Activated CD4-positive, alpha-beta memory T cell treated with anti-CD3 and anti-CD28 coated beads, Interleukin-2, amount 10 ng/mL, durations not matched to agents 7 days and 5 days (primary cell): Measurements from ENCODE around the gene SLC9A5. TPM values are rescaled to one million over a fixed set of nuclear protein-coding genes. Genes with fewer than 3 reads are reported as not detected.

ENCODE experiments used
- CTCF ChIA-PET: fragments of 350-600 bp; sonication (Branson Sonifier 250); formaldehyde crosslinking; loops from one replicate; lab custom pipeline; 2021; ENCODE audit warnings: antibody characterized with exemption, inconsistent platforms; lab: Charles Lee
- POLR2A ChIA-PET: fragments of 350-600 bp; sonication (Branson Sonifier 250); formaldehyde crosslinking; loops from one replicate; lab custom pipeline; 2021; ENCODE audit warnings: antibody characterized with exemption; lab: Charles Lee
- DNase-seq: peaks from one replicate; pipeline ENCODE4 v3.0.0-alpha.2; 2020
- H3K27ac Mint-ChIP-seq: one replicate; pipeline ENCODE4 v1.8.0; 2021; ENCODE audit warnings: mild to moderate bottlenecking, mixed read lengths
- H3K27me3 Mint-ChIP-seq: one replicate; pipeline ENCODE4 v1.8.0; 2021; ENCODE audit warnings: mixed read lengths
- H3K36me3 Mint-ChIP-seq: one replicate; pipeline ENCODE4 v1.8.0; 2021; ENCODE audit warnings: low read depth, mixed read lengths
- H3K4me1 Mint-ChIP-seq: one replicate; pipeline ENCODE4 v1.8.0; 2021; ENCODE audit warnings: mixed read lengths
- H3K4me3 Mint-ChIP-seq: one replicate; pipeline ENCODE4 v1.8.0; 2021; ENCODE audit warnings: mild to moderate bottlenecking, mixed read lengths
- H3K9me3 Mint-ChIP-seq: one replicate; pipeline ENCODE4 v1.8.0; 2021; ENCODE audit warnings: mixed read lengths
- total RNA-seq, 2 experiments: library from RNA; stranded (reverse); gene quantifications; one replicate each; pipeline ENCODE4 v1.2.3, GENCODE V29; 2021

The SLC9A5 gene
- total RNA-seq, 2 experiments from 2014 or later = 2.2 to 2.8 TPM

GRCh38 chr16:67269766-67270165, 21.0 kb downstream of the SLC9A5 start:
- Mint-ChIP-seq H3K9me3 (no peaks in the 10 kb centered on the region), H3K4me3 (no peak overlapping the region), H3K4me1 (no peaks in the 10 kb centered on the region), H3K36me3 (no peaks in the 10 kb centered on the region), H3K27me3 (no peaks in the 10 kb centered on the region), H3K27ac (no peak overlapping the region)
- POLR2A ChIA-PET = no interaction called here
- DNase-seq = no peak
- CTCF ChIA-PET = interaction anchor here (0.9 kb wide), 1 partner anchor 9 kb away, joined by 4 read pairs; no protein-coding TSS in a partner anchor

GRCh38 chr16:67270931-67271338, 22.2 kb downstream of the SLC9A5 start:
- Mint-ChIP-seq H3K27me3 (no peaks in the 10 kb centered on the region), H3K9me3 (no peaks in the 10 kb centered on the region), H3K4me1 (peaks cover 3% of the 10 kb centered on the region), H3K27ac (no peak overlapping the region), H3K4me3 (no peak overlapping the region), H3K36me3 (no peaks in the 10 kb centered on the region)
- ChIA-PET POLR2A (interaction anchor here (1.4 kb wide), 1 partner anchor 19 kb away, joined by 3 read pairs; no protein-coding TSS in a partner anchor), CTCF (interaction anchor here (0.6 kb wide), 1 partner anchor 10 kb away, joined by 3 read pairs; no protein-coding TSS in a partner anchor)
- no peak for DNase-seq

GRCh38 chr16:67271446-67271845, 22.7 kb downstream of the SLC9A5 start:
- ChIA-PET POLR2A (interaction anchor here (1.4 kb wide), 1 partner anchor 19 kb away, joined by 3 read pairs; no protein-coding TSS in a partner anchor), CTCF (interaction anchor here (0.6 kb wide), 1 partner anchor 11 kb away, joined by 3 read pairs; no protein-coding TSS in a partner anchor)
- no peak for DNase-seq
- Mint-ChIP-seq H3K27me3 (no peaks in the 10 kb centered on the region), H3K27ac (no peak overlapping the region), H3K9me3 (no peaks in the 10 kb centered on the region), H3K4me3 (no peak overlapping the region), H3K4me1 (peaks cover 5% of the 10 kb centered on the region), H3K36me3 (peaks cover 4% of the 10 kb centered on the region)

- CTCF ChIA-PET = no interaction called here
- H3K9me3 Mint-ChIP-seq = no peaks in the 10 kb centered on the region
- H3K4me1 Mint-ChIP-seq = peaks cover 24% of the 10 kb centered on the region
- DNase-seq = no peak
- H3K27me3 Mint-ChIP-seq = no peaks in the 10 kb centered on the region
- no peak overlapping the region for H3K4me3 Mint-ChIP-seq
- POLR2A ChIA-PET = no interaction called here
- no peak overlapping the region for H3K27ac Mint-ChIP-seq
- H3K36me3 Mint-ChIP-seq = peaks cover 12% of the 10 kb centered on the region
These were observed 26.5 kb downstream of the SLC9A5 start for GRCh38 chr16:67275321-67275720.

- ChIA-PET CTCF (interaction anchor here (1.1 to 2.7 kb wide), 4 partner anchors 8 to 122 kb away, joined by 3 to 15 read pairs (median 6); no protein-coding TSS in a partner anchor), POLR2A (interaction anchor here (0.6 to 2.3 kb wide), 3 partner anchors 9 to 54 kb away, joined by 3 to 6 read pairs (median 3); no protein-coding TSS in a partner anchor)
- DNase-seq = no peak
- Mint-ChIP-seq H3K9me3 (no peaks in the 10 kb centered on the region), H3K27ac (peak overlapping the region; percentile 38), H3K4me1 (peaks cover 24% of the 10 kb centered on the region), H3K36me3 (peaks cover 12% of the 10 kb centered on the region), H3K27me3 (no peaks in the 10 kb centered on the region), H3K4me3 (peak overlapping the region; percentile 59)
These were observed 28.7 kb downstream of the SLC9A5 start for GRCh38 chr16:67277294-67277998.

GRCh38 chr16:67277999-67278772, 29.4 kb downstream of the SLC9A5 start:
- ChIA-PET CTCF (interaction anchor here (0.7 to 2.7 kb wide), 12 partner anchors 8 to 121 kb away, joined by 3 to 15 read pairs (median 4); partner anchors contain the start of genes FHOD1, SLC9A5 and TMEM208), POLR2A (interaction anchor here (0.6 to 2.3 kb wide), 6 partner anchors 8 to 178 kb away, joined by 3 to 9 read pairs (median 5); partner anchors contain the start of genes FHOD1 and SLC9A5)
- Mint-ChIP-seq H3K4me1 (peaks cover 24% of the 10 kb centered on the region), H3K27me3 (no peaks in the 10 kb centered on the region), H3K4me3 (peak overlapping the region; percentile 82), H3K27ac (peak overlapping the region; percentile 69), H3K36me3 (peaks cover 12% of the 10 kb centered on the region), H3K9me3 (no peaks in the 10 kb centered on the region)
- no peak for DNase-seq

- peak overlapping the region; percentile 69 for H3K27ac Mint-ChIP-seq
- CTCF ChIA-PET = interaction anchor here (1.0 to 2.7 kb wide), 11 partner anchors 9 to 121 kb away, joined by 3 to 15 read pairs (median 4); partner anchors contain the start of genes FHOD1, SLC9A5 and TMEM208
- no peaks in the 10 kb centered on the region for H3K9me3 Mint-ChIP-seq
- H3K36me3 Mint-ChIP-seq = peaks cover 12% of the 10 kb centered on the region
- peak; percentile 62 for DNase-seq
- POLR2A ChIA-PET = interaction anchor here (0.8 to 2.3 kb wide), 4 partner anchors 8 to 31 kb away, joined by 4 to 9 read pairs (median 7); partner anchors contain the start of genes FHOD1 and SLC9A5
- no peaks in the 10 kb centered on the region for H3K27me3 Mint-ChIP-seq
- H3K4me1 Mint-ChIP-seq = peaks cover 24% of the 10 kb centered on the region
- peak overlapping the region; percentile 82 for H3K4me3 Mint-ChIP-seq
These were observed 30.1 kb downstream of the SLC9A5 start for GRCh38 chr16:67278773-67279295.

GRCh38 chr16:67279296-67280089, 30.7 kb downstream of the SLC9A5 start, which contains the start of gene PLEKHG4:
Gene PLEKHG4, plus strand, starts transcription at chr16:67279532. Its CDS starts 513 bp downstream, at chr16:67280045.
- peaks cover 24% of the 10 kb centered on the region for H3K4me1 Mint-ChIP-seq
- DNase-seq = peak; percentile 87
- POLR2A ChIA-PET = interaction anchor here (1.3 to 2.3 kb wide), 6 partner anchors 7 to 35 kb away, joined by 4 to 9 read pairs (median 5); partner anchors contain the start of genes FHOD1 and SLC9A5
- H3K27me3 Mint-ChIP-seq = no peaks in the 10 kb centered on the region
- peaks cover 12% of the 10 kb centered on the region for H3K36me3 Mint-ChIP-seq
- H3K4me3 Mint-ChIP-seq = peak within 1 kb of the TSS; percentile 82
- CTCF ChIA-PET = interaction anchor here (0.7 to 2.7 kb wide), 9 partner anchors 14 to 120 kb away, joined by 3 to 15 read pairs (median 5); partner anchors contain the start of genes FHOD1, KCTD19, LRRC36 and SLC9A5
- H3K27ac Mint-ChIP-seq = peak within 1 kb of the TSS; percentile 69
- H3K9me3 Mint-ChIP-seq = no peaks in the 10 kb centered on the region

- POLR2A ChIA-PET = interaction anchor here (1.3 to 1.8 kb wide), 3 partner anchors 9 to 36 kb away, joined by 4 read pairs; no protein-coding TSS in a partner anchor
- H3K27ac Mint-ChIP-seq = no peak overlapping the region
- peaks cover 12% of the 10 kb centered on the region for H3K36me3 Mint-ChIP-seq
- peaks cover 22% of the 10 kb centered on the region for H3K4me1 Mint-ChIP-seq
- no peaks in the 10 kb centered on the region for H3K27me3 Mint-ChIP-seq
- H3K4me3 Mint-ChIP-seq = peak overlapping the region; percentile 27
- DNase-seq = no peak
- H3K9me3 Mint-ChIP-seq = no peaks in the 10 kb centered on the region
- CTCF ChIA-PET = interaction anchor here (0.7 to 1.8 kb wide), 8 partner anchors 13 to 364 kb away, joined by 3 to 9 read pairs (median 3); partner anchors contain the start of genes KCTD19 and LRRC36
These were observed 31.6 kb downstream of the SLC9A5 start for GRCh38 chr16:67280090-67281015.

GRCh38 chr16:67281536-67282446, 33.0 kb downstream of the SLC9A5 start:
- Mint-ChIP-seq H3K27me3 (no peaks in the 10 kb centered on the region), H3K9me3 (no peaks in the 10 kb centered on the region), H3K4me1 (peaks cover 16% of the 10 kb centered on the region), H3K36me3 (peaks cover 6% of the 10 kb centered on the region), H3K4me3 (no peak overlapping the region), H3K27ac (no peak overlapping the region)
- CTCF ChIA-PET = interaction anchor here (0.7 to 1.8 kb wide), 4 partner anchors 44 to 365 kb away, joined by 3 to 9 read pairs (median 4); no protein-coding TSS in a partner anchor
- POLR2A ChIA-PET = interaction anchor here (0.7 to 1.8 kb wide), 3 partner anchors 11 to 121 kb away, joined by 3 to 4 read pairs (median 4); no protein-coding TSS in a partner anchor
- no peak for DNase-seq
